Mucosa of rectum (tissue), 2 donors: ENCODE results near the gene TNS3.

ENCODE experiments used
- H3K27ac ChIP-seq, 2 donors: one replicate each; pipeline ENCODE4 v1.7.0; 2013; ENCODE audit warnings: inconsistent platforms in 2 of 2, low read depth in 2 of 2, low read length in 2 of 2
- H3K27me3 ChIP-seq, 2 donors: one replicate each; pipeline ENCODE4 v1.7.0; 2013; ENCODE audit warnings: low read length in 2 of 2; ENCODE audit not compliant: control insufficient read depth in 2 of 2, insufficient read depth in 2 of 2
- H3K36me3 ChIP-seq, 2 donors: one replicate each; pipeline ENCODE4 v1.7.0; 2013; ENCODE audit warnings: low read length in 2 of 2; ENCODE audit not compliant: control insufficient read depth in 2 of 2, insufficient read depth in 2 of 2
- H3K4me1 ChIP-seq, 2 donors: one replicate each; pipeline ENCODE4 v1.7.0; 2013; ENCODE audit warnings: low read length in 2 of 2, mild to moderate bottlenecking in 1 of 2; ENCODE audit not compliant: control insufficient read depth in 2 of 2, insufficient read depth in 2 of 2
- H3K4me3 ChIP-seq, 2 donors: one replicate each; pipeline ENCODE4 v1.7.0; 2013; ENCODE audit warnings: low read length in 2 of 2
- H3K9ac ChIP-seq, 2 donors: one replicate each; pipeline ENCODE4 v1.7.0; 2013; ENCODE audit warnings: low read length in 2 of 2, low read depth in 1 of 2, mild to moderate bottlenecking in 1 of 2
- H3K9me3 ChIP-seq, 2 donors: one replicate each; pipeline ENCODE4 v1.7.0; 2013; ENCODE audit warnings: low read length in 2 of 2; ENCODE audit not compliant: control insufficient read depth in 2 of 2
- donor health status: healthy.
- donor health status: Normal muscosa, but diverticular disease.

The TNS3 gene

GRCh38 chr7:47453093-47454061, 128.5 kb downstream of the TNS3 start:
- Histone ChIP-seq H3K9ac (peak overlapping the region in 1 of 2 donors; percentile 63), H3K27me3 (no peaks in the 10 kb centered on the region), H3K36me3 (no peaks in the 10 kb centered on the region), H3K4me1 (peaks cover 30 to 42% of the 10 kb centered on the region in 2 donors), H3K27ac (peak overlapping the region; percentile 71 to 81), H3K4me3 (no peak overlapping the region), H3K9me3 (no peaks in the 10 kb centered on the region)

DNA sequence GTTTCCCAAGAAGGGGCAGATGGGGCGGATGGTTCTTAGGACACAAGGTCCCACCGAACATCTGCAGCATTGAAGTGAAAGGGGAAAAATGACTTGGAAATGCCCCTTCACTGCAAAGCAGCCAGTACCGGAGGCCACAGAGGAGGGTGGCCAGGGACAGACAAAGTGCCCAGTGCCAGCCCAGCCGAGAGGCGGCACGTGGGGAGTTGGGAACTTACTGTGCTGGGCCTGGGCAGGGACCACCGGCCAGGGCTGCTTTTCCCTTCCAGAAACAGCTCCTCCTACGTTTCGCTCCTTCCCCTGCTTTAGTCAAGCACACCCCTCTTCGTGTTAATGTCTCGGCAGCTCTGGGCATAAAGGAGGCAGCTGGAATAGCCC, 129.2 kb downstream of the TNS3 start:
- Histone ChIP-seq H3K4me3 (no peak overlapping the region), H3K36me3 (no peaks in the 10 kb centered on the region), H3K4me1 (peaks cover 27 to 39% of the 10 kb centered on the region in 2 donors), H3K9me3 (no peaks in the 10 kb centered on the region), H3K27me3 (no peaks in the 10 kb centered on the region), H3K9ac (peak overlapping the region in 1 of 2 donors; percentile 63), H3K27ac (peak overlapping the region; percentile 71 to 81)

DNA sequence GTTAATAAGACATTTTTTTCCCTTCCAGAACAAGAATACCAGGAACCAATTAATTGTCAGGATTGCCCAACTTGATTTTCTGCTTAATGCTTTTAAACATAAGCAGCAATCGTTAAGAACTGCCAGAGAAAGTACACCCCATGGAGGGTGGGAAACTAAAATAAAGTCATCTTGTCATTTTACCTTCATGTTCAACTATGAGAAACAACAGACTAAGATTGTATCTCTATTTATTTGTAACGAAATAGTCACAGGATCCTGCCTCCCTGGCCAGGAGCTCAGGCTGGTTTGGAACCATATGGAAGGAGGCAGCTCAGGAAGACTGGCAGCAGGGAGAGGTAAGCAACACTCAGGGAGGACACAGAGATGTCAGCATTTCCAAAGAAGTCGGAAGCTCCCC, 129.6 kb downstream of the TNS3 start:
- H3K9me3 ChIP-seq, result no peaks in the 10 kb centered on the region
- H3K36me3 ChIP-seq, result no peaks in the 10 kb centered on the region
- H3K27ac ChIP-seq, result peak overlapping the region; percentile 71 to 81
- no peaks in the 10 kb centered on the region for H3K27me3 ChIP-seq
- peak overlapping the region in 1 of 2 donors; percentile 63 for H3K9ac ChIP-seq
- peaks cover 30 to 39% of the 10 kb centered on the region in 2 donors for H3K4me1 ChIP-seq
- peak overlapping the region in 1 of 2 donors; percentile 8 for H3K4me3 ChIP-seq

DNA sequence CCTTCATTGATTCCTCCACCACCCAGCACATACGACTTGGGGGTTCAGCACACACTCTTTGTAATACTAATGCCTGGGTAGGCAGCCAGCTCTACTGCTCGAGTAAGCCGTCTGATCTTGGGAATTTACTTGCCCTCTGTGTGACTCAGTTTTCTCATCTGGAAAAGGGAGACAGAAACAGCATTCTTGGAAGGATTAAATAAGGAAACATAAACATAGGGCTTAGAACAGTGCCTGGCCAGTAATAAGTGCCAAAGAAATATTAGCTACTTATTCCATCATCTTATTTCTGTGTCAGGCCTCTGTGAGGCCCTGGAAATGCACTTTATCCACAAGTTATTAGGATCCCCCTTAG, 130.1 kb downstream of the TNS3 start:
- Histone ChIP-seq H3K9ac (no peak overlapping the region), H3K4me3 (peak overlapping the region in 1 of 2 donors; percentile 8), H3K4me1 (peaks cover 32 to 43% of the 10 kb centered on the region in 2 donors), H3K27me3 (no peaks in the 10 kb centered on the region), H3K36me3 (no peaks in the 10 kb centered on the region), H3K9me3 (no peaks in the 10 kb centered on the region), H3K27ac (peak overlapping the region; percentile 35 to 81)

DNA sequence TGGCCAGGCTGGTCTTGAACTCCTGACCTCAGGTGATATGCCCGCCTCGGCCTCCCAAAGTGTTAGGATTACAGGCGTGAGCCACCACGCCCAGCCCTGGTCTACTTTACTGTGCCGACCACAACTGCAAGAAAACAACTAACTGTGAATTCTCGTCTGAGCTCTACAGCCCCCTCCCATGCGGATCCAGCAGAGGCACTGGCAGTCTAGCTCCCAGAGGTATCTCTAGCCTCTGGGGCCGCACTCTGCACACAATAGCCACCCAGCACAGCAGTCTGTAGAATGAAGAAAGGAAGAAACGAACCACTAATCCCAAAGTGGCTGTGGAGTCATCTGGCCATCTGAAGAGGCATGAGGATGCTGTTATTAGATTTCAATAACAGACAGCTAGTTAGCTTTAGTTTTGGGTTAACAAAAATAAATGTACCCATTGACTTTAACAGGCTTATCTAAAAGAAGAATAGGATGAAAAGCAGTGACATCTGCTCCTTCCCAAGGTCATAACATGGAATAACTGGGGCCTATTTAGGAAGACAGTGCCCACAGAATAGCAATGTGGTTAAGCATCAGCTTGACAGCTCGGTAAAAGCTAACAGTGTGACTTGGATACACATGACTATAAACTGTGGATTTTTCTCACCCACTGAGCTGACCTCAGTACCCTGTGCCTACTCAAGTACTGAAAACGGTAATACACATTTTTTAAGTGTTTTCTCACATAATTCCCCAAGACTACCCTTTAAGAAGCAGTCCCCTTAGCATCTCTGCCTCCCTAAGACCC, 131.9 kb downstream of the TNS3 start:
- Histone ChIP-seq H3K27me3 (no peaks in the 10 kb centered on the region), H3K4me3 (no peak overlapping the region), H3K27ac (no peak overlapping the region), H3K9me3 (no peaks in the 10 kb centered on the region), H3K36me3 (no peaks in the 10 kb centered on the region), H3K9ac (no peak overlapping the region), H3K4me1 (peaks cover 36 to 56% of the 10 kb centered on the region in 2 donors)

- Histone ChIP-seq H3K4me3 (no peak overlapping the region), H3K27me3 (no peaks in the 10 kb centered on the region), H3K36me3 (no peaks in the 10 kb centered on the region), H3K9ac (no peak overlapping the region), H3K9me3 (no peaks in the 10 kb centered on the region), H3K27ac (no peak overlapping the region), H3K4me1 (peaks cover 27 to 49% of the 10 kb centered on the region in 2 donors)
Observed at GRCh38 chr7:47448971-47449370, 132.9 kb downstream of the TNS3 start.

GRCh38 chr7:47447621-47448349, 134.1 kb downstream of the TNS3 start:
- Histone ChIP-seq H3K4me1 (peaks cover 18 to 39% of the 10 kb centered on the region in 2 donors), H3K4me3 (no peak overlapping the region), H3K27me3 (no peaks in the 10 kb centered on the region), H3K9ac (no peak overlapping the region), H3K36me3 (no peaks in the 10 kb centered on the region), H3K9me3 (no peaks in the 10 kb centered on the region), H3K27ac (no peak overlapping the region)

- H3K36me3 ChIP-seq, result no peaks in the 10 kb centered on the region
- H3K27ac ChIP-seq, result peak overlapping the region in 1 of 2 donors; percentile 9
- H3K27me3 ChIP-seq, result no peaks in the 10 kb centered on the region
- H3K4me1 ChIP-seq, result peaks cover 24 to 39% of the 10 kb centered on the region in 2 donors
- peak overlapping the region in 1 of 2 donors; percentile 13 for H3K4me3 ChIP-seq
- H3K9me3 ChIP-seq, result no peaks in the 10 kb centered on the region
- H3K9ac ChIP-seq, result no peak overlapping the region
Observed at GRCh38 chr7:47446871-47447466, 134.9 kb downstream of the TNS3 start.

GRCh38 chr7:47444376-47445098, 137.4 kb downstream of the TNS3 start:
- peaks cover 2% of the 10 kb centered on the region in 2 donors for H3K36me3 ChIP-seq
- no peak overlapping the region for H3K27ac ChIP-seq
- H3K9me3 ChIP-seq, result no peaks in the 10 kb centered on the region
- peak overlapping the region; percentile 9 to 26 for H3K9ac ChIP-seq
- H3K4me1 ChIP-seq, result peaks cover 23 to 41% of the 10 kb centered on the region in 2 donors
- H3K27me3 ChIP-seq, result no peaks in the 10 kb centered on the region
- no peak overlapping the region for H3K4me3 ChIP-seq
